Colonic mucosa (tissue), 4 donors: Measurements from ENCODE around the gene DLL1. TPM values are rescaled to one million over a fixed set of nuclear protein-coding genes. Genes with fewer than 3 reads are reported as not detected.
A peak's percentile ranks its signal among the peaks of the same experiment; 100 is the strongest.

ENCODE experiments used
- DNase-seq: peaks from one replicate; pipeline ENCODE4 v3.0.0-alpha.2; 2020
- H3K27ac ChIP-seq: fragments of 200-600 bp; one replicate; pipeline ENCODE4 v1.8.0; 2021
- H3K27me3 ChIP-seq: fragments of 200-600 bp; one replicate; pipeline ENCODE4 v1.8.0; 2021
- H3K36me3 ChIP-seq: fragments of 200-600 bp; one replicate; pipeline ENCODE4 v1.8.0; 2021
- H3K4me1 ChIP-seq: fragments of 200-600 bp; one replicate; pipeline ENCODE4 v1.8.0; 2021; ENCODE audit warnings: mild to moderate bottlenecking
- H3K4me3 ChIP-seq: fragments of 200-600 bp; one replicate; pipeline ENCODE4 v1.8.0; 2021
- H3K9ac ChIP-seq, 2 donors: one replicate each; pipeline ENCODE4 v1.7.0; 2013; ENCODE audit warnings: control low read depth in 2 of 2, low read depth in 2 of 2, low read length in 2 of 2
- H3K9me3 ChIP-seq: fragments of 200-600 bp; one replicate; pipeline ENCODE4 v1.8.0; 2021
- intact Hi-C: fragments of 100-400 bp; cut with DNase I; formaldehyde crosslinking; loops from one replicate; pipeline ENCODE4 v1.14.1; 2022
- total RNA-seq, 2 donors: library from RNA; stranded (reverse); fragmentation: NEBNext Ultra II Directional in 1 of 2; extraction: Animal tissue kit (Norgen Biotek cat#: 25700) in 1 of 2; gene quantifications; one replicate each; pipeline ENCODE4 v1.2.1, GENCODE V29; 2021
- TF ChIP-seq, protein P1 (sequence below): fragments of 200-600 bp; IDR thresholded peaks from one replicate; pipeline ENCODE4 v1.8.0; 2022; ENCODE audit warnings: antibody characterized with exemption, mild to moderate bottlenecking
- donor health status: healthy.
- donor health status: DM: no; HTN: no; CAD: no.
- donor health status: DM: no; HTN: no; CAD: no.

Gene DLL1
- total RNA-seq, 2 donors from 2014 or later: 16.1 to 26.8 TPM

DNA sequence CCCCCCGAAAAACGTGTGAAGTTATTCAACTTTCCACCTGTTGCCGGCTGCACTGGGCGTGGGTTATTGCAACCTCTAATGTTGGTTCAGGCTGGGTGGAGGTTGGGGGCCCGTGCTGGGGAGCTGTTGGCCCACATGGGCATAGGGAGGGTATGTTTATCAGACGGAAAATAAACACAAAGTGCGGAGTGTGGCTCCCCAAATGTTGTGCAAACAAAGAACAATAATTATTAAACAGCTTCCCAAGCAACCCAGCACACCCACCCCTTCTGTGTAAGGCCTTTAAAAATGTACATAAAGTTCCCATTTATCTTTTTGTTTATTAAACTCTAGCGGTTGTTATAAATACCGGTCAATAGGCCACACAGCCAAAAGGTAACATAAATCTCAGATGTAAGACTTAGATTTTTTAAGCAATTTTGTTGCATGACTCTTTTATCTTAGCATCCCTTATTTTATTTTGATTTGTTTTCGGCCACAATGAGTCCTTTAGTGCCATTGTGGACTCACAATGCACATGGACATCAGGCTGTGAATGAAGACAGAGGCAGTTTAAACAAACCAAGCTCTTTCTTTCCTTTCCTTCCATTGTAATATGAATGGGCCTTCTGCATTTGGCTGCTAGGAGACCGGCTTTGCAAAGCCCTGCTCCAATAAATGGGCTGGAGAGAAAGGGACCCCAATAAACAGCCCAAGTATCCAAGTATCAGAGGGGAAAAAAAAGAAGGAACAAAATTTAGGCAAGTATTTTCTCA, 6.9 kb upstream of the DLL1 start:
- Histone ChIP-seq H3K4me3 (no peak overlapping the region), H3K27me3 (peaks cover 44% of the 10 kb centered on the region), H3K9me3 (no peaks in the 10 kb centered on the region), H3K27ac (no peak overlapping the region), H3K4me1 (peaks cover 4% of the 10 kb centered on the region), H3K9ac (no peak overlapping the region), H3K36me3 (no peaks in the 10 kb centered on the region)
- intact Hi-C loops: no loop called here
- DNase-seq: no peak
- TF ChIP-seq, protein P1, sequence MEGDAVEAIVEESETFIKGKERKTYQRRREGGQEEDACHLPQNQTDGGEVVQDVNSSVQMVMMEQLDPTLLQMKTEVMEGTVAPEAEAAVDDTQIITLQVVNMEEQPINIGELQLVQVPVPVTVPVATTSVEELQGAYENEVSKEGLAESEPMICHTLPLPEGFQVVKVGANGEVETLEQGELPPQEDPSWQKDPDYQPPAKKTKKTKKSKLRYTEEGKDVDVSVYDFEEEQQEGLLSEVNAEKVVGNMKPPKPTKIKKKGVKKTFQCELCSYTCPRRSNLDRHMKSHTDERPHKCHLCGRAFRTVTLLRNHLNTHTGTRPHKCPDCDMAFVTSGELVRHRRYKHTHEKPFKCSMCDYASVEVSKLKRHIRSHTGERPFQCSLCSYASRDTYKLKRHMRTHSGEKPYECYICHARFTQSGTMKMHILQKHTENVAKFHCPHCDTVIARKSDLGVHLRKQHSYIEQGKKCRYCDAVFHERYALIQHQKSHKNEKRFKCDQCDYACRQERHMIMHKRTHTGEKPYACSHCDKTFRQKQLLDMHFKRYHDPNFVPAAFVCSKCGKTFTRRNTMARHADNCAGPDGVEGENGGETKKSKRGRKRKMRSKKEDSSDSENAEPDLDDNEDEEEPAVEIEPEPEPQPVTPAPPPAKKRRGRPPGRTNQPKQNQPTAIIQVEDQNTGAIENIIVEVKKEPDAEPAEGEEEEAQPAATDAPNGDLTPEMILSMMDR: no peak

DNA sequence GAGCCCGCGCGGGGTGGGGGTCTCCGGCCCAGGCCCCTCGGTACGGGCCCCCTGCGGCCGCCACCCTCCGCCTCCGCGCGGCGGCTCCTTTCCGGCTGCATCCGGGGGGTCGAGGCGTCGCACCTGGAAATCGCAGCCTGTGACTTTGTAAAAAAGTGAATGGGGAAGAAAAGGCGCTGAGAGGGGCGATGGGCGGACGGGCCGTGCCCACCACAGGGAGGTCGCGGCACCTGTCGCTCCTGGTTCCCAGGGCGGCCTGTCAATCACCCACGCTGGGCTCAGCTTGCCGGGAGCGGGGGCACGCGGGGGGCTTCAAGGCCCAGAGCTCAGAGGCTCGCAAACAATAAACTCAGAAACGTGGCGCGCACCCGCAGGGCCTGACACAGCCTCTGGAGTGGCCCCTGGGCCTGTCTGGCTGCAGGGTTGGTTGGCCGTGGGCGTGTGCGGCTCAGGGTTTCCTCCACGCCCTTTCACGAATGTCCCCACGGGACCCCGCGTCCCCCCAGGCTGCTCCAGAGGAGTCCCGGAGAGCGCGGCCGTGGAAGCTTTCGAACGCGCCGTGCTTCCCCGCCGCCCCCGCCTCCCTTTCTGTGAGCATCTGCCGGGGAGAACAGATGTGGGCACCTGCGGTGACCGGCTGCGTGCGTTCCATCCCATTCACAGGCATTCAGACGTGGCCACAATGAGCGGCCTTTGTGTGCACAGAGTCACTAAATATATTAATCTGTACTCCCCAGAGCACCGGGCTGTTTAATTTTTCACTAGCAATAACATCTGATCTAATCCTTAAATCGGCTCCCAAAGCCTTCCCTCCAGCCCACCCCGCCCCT, 6.1 kb upstream of the DLL1 start:
- Histone ChIP-seq H3K27ac (peak overlapping the region; percentile 25), H3K4me3 (peak overlapping the region; percentile 45), H3K4me1 (peaks cover 7% of the 10 kb centered on the region), H3K36me3 (no peaks in the 10 kb centered on the region), H3K27me3 (peaks cover 44% of the 10 kb centered on the region), H3K9ac (peak overlapping the region in 1 of 2 donors; percentile 30), H3K9me3 (no peaks in the 10 kb centered on the region)
- TF ChIP-seq, protein P1: no peak
- DNase-seq: no peak
- intact Hi-C loops: no loop called here

DNA sequence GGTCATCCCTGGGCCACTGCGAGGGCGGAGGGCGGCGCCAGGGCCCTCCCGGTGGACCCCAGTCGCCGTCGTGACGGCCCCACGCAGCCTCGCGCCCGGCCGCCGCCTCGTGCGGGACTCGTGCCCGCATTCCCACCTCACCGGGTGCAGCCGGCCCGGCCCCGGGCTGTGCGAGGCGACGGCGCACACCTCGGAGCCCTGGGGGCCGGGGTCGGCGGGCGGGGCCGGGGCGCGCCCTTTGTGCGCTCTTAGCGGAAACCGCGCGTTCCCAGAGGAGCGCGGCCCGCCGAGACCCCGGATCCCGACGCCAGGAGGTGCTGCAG, 5.5 kb upstream of the DLL1 start:
- TF ChIP-seq, protein P1: no peak
- intact Hi-C loops: no loop called here
- Histone ChIP-seq H3K27me3 (peaks cover 49% of the 10 kb centered on the region), H3K4me3 (peak overlapping the region; percentile 45), H3K27ac (no peak overlapping the region), H3K4me1 (peaks cover 7% of the 10 kb centered on the region), H3K36me3 (no peaks in the 10 kb centered on the region), H3K9me3 (no peaks in the 10 kb centered on the region), H3K9ac (peak overlapping the region in 1 of 2 donors; percentile 30)
- DNase-seq: no peak

DNA sequence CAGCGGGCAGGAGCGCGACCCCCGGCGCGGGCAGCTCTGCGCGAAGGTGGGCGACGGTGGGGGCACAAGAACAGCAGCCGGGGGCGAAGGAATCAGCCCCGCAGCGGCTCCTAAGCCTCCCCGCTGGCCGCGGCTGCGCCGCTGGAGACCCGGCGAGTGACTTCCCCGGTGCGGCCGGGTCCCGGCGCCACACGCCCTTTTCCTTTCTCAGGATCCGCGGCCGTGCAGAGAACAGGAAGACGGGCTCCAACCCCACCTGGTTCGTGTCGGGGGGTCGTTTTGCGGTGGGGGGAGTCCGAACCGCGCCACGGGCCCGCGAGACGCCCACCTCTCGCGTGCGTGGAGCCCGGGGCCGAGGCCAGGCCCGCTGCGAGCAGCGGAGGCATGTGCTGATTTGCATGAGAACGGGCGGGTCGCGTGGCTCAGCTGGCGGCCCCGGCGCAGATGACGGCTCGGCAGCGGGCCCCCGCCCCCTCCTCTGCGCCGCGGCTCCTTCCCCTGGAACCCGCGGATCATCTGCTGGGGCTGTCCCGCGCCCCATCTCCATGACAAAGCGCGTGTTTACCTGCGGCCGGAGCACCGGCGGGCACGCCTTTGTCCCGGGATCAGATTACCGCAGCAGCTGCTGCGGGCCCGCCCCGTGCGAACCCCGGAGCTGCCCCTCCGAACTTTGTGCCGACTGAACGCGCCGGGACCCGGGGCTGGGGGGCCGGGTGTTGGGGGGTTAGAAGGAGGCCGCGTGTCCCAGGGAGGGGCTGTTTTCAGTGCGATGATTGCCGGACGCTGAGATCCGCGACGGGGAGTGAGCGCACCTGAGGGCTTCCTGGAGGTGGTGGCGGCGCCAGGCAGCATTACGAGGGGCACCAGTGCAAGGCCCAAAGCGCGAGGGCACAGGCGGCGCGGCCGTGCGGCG, 4.9 kb upstream of the DLL1 start:
- H3K36me3 ChIP-seq: no peaks in the 10 kb centered on the region
- H3K27ac ChIP-seq: no peak overlapping the region
- intact Hi-C loops: no loop called here
- TF ChIP-seq, protein P1: no peak
- H3K4me3 ChIP-seq: peak overlapping the region; percentile 45
- H3K4me1 ChIP-seq: peaks cover 7% of the 10 kb centered on the region
- peak overlapping the region; percentile 2 to 52 for H3K9ac ChIP-seq
- H3K9me3 ChIP-seq: no peaks in the 10 kb centered on the region
- H3K27me3 ChIP-seq: peaks cover 52% of the 10 kb centered on the region
- no peak for DNase-seq

DNA sequence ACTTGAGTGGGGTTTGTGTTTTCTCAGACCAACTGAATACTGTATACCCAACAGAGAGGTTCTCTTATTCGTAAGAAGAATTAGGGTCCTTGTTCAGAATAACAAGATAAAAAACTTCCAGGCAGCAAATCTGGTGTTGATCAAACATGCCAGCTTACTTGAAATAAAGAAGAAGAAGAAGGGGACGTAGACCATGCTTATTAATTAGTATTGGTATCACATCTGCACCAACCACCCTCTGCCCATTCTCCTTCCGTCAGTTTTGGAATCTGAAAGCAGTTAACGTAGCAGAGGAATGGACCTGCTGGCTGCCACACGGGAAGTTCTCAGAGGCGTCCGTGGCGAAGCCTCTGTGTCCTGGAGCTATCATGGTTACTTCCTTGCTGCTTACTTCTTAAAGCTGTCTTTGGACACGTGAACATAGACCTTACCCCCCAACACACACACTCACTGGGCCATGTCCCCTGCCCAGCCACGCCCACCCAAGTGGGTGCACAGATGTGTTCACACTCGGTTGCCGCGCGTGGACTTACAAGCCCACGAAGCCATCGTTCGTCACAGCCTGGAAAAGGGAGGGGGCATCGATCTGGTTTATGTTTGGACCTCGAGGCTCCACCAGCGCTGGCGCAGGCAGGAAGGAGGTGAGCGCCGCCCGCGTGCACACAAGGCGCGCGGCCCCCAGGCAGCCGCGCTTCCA, 4.1 kb upstream of the DLL1 start:
- Histone ChIP-seq H3K27me3 (peaks cover 60% of the 10 kb centered on the region), H3K4me1 (peaks cover 7% of the 10 kb centered on the region), H3K4me3 (peak overlapping the region; percentile 45), H3K9me3 (no peaks in the 10 kb centered on the region), H3K27ac (no peak overlapping the region), H3K36me3 (no peaks in the 10 kb centered on the region), H3K9ac (peak overlapping the region; percentile 19 to 52)
- TF ChIP-seq, protein P1: no peak
- intact Hi-C loops: no loop called here
- no peak for DNase-seq
